Muscle of arm (tissue), 12 donors: Measurements from ENCODE around the gene TM9SF4. TPM values are rescaled to one million over a fixed set of nuclear protein-coding genes. Genes with fewer than 3 reads are reported as not detected.
A peak's percentile ranks its signal among the peaks of the same experiment; 100 is the strongest.
"Not testable (repeated sequence)": the region's sequence is repeated elsewhere in the genome, so short reads cannot be mapped to it uniquely, and the experiment has no call there.

Experiments used
- DNase-seq: peaks from one replicate; pipeline ENCODE4 v3.0.0-alpha.2; 2013
- polyA plus RNA-seq, 12 donors: library from polyadenylated mRNA; unstranded; fragments of 120-200 nt; gene quantifications; one replicate each; pipeline ENCODE4 v1.2.1, GENCODE V29; 2013; ENCODE audit not compliant: insufficient read length in 12 of 12

TM9SF4 gene
- polyA plus RNA-seq, 12 donors, result 37.7 to 58.7 (median 44.8) TPM; not detected in 1

DNA sequence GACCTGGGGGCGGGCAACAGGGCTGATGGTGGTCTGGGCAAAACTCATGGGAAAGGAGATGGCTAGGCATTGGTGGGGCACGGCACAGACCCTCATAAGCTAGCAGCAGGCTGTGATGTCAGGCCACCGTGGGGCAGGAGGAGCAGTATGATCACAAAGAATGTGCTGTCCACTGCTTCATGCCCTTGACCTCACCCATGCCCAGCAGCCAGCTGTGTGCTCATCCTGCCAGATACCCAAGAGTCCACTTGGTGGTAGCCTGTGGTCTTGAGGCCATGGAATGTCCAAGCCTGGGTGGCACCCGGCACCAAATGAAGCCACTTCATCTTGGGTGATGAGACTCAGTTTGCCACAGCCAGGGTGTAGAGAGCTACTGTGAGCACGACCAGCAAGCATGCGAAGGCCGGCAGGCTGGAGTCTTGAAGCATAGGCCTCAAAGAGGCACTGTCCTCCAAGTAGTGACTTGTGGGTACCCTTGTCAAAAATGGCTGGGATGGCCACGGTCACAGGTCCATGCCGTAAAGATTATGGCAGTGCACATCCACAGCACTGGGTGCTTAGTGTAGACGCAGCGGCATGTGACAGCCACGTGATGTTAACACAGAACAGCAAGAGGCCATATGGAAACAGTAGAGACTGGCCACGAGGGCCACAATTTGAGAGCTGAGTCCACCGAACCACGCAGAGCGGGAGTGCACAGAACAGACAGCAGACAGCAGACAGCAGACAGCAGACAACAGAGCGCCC is 79.0 kb downstream of the TM9SF4 start:
- DNase-seq, result no peak

DNA sequence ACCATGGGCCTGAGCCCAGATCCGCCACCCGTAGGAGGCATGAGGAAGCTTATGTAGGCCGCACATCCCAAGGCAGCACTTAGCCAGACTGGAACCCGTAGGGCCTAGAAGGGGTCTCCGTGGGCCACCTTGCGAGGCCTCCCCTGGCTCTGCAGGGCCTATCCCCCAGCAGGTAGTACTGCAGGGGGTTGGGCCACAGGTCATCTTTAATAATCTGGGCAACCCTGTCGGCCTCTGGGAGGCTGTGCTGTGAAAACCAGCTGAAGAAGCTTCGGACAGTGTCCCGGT is 79.6 kb downstream of the TM9SF4 start:
- DNase-seq, result no peak

DNA sequence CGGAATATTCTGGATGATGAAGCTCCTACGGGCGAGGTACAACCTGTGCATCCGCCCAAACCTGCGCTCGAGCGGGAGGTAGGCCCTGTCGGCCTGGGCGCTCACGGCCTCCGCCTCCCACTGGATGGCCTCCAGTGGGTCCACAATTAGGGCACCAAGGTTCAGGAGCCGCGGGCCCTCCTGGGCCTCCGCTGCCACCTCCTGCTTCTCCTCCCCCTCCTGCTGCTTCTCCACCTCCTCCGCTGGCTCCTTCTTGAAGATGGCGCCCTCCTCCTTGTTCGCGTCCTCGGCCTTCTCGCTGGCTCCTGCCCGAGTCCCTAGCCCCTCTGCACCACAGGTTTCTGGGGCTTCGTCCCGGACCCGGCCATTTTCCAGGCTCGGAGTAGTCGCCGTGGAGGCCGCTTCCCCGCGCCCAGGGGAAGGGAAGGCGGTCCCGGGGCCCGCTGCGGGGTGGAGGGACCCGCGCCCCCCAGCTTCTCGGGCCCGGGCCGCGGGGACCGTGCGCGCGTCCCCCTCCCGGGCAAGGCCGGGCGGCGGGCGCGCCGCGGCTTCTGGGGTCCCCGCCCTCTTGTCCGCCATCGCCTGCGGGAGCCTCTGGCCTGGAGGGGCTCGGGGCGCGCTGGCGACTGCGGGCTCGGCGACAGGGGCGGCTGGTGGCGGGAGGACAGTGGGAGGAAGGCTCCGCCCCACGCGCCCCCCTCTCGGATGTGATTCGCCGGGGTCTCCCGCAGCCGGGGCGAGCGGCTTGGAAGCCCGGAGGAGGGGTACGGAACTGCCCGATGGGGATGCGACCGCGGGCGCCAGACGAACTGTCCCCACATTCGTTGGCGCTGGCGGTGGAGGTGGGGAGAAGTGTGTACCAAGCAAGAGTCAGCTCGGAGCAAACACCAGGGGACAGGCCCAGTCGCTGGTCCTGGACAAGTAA is 80.4 kb downstream of the TM9SF4 start:
- peak; percentile 41 for DNase-seq

DNA sequence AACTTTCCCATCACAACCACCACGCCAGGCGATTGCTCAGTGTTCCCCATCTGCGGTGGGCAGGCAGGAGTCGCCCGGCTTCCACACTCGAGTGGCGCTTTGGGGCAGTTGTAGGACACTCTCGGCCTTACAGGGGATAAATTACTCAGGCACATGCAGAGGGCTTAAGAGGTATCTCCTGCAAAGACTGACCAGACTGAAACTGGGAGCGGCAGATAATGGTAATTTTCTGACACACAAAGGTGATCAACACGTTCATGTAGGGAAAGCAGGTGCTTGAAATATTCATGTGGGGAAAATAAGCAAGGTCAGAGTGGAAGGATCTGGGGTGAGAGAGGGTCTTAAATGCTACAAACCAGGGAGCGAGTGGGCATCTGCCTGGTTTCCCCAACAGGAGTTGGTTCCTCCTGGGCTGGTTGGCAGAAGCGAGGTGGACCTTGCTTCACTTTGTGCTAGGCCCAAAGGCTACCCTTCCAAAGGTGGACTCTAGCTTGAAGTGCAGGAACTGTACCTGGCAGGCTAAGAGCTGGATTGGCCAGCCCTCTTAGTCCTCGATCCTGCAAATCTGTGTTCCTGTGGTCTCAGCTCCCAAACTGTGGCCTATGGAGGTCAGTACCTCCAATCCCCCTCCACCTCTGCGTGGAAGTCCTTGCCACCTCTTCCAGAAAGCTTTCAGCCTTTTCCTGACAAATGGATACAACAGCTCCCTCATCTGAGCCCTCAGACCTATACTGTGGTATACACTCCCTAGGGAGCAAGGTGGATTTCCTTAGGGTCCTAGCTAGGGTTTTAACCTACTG is 81.3 kb downstream of the TM9SF4 start:
- DNase-seq, result no peak

DNA sequence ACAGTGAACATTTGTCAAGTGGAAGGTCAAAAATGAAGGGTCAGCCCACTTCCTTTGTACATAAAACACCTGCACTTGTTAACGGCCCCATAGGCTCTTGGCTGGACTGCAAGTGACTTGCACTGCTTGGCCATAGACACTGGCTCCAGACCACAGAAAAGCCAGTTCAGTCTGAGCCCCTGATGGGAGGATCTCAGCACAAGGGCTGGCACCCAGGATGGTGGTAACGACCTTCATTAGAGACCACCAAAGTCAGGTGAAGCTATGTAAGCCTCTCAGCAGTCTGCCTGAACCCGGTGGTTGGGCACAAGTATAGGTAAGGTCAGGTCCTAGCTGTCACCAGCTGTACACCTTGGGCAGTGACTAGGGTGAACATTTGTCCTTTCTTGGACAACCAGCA is 81.9 kb downstream of the TM9SF4 start:
- no peak for DNase-seq

DNA sequence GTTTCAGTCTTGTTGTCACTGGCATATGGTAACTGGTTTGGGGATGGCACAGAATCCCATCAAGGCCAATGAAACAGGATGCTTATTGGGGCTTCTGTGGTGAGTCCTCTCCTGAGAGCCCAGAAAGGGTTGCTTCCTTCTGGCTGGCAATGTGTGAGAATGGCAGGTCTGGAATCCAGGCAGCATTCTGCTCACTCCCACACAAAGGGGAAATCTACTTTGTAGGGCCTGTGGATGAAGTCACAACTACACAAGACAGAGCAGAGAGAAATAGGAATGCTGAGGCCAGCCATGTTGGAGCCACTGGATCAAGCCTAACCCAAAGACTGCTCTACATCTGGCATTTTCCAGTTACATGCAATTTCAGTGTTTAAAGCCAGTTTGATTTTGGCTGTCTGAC is 82.4 kb downstream of the TM9SF4 start:
- no peak for DNase-seq

DNA sequence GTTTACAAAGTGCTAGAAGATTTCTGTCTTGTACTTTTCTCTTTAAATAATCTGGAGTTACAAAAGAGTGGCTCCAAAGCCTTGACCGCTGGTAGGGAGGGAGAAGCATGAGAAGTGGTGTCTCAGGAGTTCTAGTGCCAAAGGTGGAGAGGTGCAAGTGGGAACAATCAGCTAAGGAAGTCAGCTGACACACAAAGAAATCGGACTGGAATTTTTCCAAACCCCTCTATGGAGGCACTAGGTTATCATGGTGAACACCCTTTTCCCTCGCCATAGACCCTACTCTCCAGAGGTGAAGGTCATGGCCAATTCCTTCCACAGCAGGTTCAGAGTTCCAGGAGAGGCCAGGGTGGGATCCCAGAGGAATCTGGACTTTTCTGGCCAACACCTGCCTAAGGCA is 83.2 kb downstream of the TM9SF4 start:
- DNase-seq, result no peak

DNA sequence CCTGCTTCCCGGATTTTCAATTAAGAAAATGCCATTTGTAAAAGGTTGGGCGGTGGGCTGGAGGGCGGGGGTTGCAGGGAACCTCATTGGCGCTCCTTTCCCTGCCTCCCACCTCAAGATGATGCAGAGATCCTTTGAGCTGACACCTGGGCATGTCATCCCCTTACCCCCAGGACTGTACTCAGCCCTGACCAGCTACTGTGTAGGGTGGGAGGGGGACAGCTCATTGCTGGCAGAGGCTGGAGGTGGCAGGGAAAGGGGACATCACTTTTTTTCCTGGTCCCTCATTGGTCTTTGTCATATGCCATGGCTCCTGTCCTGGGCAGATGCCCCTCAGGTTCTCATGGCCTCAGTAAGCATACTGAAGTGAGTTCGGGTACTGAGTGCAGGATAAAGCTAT is 83.8 kb downstream of the TM9SF4 start:
- not testable (repeated sequence) for DNase-seq

DNA sequence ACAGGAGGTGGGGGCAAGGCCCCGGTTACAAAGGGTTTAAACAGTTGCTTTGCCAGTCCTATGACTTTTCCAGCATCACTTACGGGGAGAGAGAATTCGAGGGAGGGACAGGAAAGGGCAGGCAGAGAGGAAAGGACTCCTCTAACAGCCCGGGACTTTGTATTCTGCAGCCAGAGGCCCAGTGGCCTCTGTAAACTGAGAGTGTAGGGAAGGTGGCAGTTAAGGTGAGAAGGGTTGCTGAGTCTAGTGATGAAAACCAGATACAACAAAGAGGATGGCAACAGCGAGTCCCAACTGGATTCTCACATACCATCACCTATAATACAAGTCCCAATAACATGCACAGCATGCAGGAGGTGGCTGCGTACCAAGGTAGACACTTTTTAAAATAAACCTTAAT is 84.5 kb downstream of the TM9SF4 start:
- no peak for DNase-seq

DNA sequence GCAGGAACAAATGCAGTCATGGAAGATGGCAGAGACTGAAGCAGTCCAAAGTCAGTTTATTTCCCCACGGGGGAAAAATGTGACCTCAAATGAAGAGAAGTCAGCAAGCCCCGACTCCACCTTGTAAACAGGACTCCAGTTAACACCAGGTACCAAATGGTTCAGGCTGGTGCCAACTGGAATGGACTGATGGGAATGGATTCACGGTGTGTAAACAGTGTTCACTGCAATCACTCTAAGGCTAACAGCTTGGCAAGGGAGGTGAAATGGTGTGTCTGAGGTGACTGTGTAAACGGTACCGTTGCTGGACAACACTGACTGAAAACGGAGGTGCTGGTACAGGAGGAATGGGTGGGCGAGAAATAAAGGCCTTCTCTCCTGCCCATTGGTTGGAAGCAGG is 86.1 kb downstream of the TM9SF4 start:
- DNase-seq, result no peak

DNA sequence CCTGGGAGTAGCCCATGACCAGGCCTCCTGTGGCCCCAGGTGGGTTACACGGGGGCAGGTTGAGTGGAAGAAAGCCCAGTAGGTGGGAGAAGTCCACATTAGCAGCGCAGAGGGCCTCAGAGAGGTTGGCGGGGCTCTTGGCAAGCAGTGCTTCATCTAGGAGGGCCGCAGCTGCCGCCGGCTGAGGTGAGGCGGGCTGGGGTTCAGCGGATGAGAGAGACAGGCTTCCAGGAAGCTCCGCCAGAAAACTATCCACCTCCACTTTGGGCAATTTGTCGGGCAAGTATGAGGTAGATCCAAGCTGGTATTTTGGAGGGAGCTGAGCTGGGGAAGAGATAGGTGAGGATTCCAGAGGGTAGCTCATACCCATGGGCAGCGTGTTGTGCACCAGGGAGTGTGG is 87.1 kb downstream of the TM9SF4 start:
- not testable (repeated sequence) for DNase-seq

DNA sequence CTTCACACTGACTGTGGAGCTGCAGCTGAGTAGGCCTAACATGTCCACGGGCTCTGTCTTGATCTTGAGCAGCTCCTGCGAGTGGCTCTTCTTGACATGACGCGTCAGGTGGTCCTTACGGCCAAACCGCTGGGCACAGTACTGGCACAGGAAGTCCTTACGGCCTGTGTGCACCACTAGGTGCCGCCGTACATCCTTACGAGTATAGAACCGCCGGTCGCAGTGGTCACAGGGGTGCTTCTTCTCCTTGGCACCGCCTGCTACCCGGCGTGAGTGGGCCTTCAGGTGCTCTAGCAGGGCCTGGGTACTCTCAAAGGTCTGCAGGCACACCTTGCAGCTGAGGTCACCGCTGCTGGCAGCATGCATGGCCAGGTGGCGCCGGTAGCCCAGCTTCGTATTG is 87.6 kb downstream of the TM9SF4 start:
- DNase-seq, result not testable (repeated sequence)

DNA sequence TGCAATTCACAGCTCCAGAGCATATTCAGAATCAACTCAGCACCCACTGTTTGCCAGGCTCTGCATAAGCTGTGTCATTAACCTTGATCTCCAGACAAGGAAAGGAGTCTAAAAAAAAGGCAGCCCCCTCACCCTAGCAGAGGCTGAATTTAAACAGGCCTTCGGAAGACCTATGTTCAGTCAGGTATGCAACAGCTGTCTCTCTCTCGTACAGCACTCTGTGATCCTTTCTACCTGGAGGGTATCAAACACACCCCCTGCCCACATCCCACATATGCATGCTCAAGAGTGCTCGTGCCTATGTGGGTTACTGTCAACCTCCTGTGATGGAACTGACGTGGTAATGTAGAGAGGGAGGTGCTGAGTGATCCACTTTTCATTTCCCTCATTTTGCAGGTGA is 89.5 kb downstream of the TM9SF4 start:
- DNase-seq, result no peak

DNA sequence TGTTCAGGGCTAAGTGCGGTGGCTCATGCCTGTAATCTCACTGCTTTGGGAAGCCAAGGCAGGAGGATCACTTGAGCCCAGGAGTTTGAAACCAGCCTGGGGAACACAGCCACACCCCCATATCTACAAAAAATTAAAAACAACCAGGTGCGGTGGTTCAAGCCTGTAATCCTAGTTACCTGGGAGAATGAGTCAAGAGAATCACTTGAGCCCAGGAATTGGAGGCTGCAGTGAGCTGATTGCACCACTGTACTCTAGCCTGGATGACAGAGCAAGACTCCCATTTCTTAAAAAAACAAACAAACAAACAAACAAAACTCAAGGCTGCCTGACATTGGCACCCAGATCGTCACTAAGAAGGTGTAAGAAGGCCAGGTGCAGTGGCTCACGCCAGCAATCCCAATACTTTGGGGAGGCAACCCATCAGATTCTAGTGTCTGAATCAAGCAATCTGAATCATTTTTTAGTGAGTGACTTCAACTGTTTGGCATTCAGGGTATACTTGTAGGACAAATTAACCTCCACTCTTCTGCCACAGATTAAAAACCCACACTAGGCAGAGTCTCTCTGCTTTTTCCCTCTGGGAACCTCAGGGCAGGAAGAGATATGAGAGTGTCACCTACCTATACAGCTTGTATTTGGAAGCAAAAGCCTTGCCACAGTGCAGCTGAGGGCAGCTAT is 91.9 kb downstream of the TM9SF4 start:
- DNase-seq, result no peak

DNA sequence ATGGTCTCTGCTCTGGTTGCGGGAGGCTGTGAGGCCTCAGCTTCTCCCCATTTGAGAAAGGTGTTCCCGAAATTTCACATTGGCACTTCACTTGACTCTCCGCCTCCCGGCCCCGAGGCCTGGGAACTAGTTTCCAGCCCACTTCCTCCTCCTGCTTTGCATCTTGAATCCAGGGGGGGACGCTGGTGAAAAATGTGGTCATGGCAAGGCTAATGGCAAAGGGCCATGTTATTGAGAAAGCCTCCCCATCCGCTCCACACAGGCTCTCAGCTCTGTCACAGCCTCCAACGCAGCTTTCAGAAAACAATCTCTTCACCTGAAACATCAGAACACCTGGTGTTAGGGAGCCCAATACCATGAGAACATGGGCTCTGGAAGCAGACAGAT is 92.5 kb downstream of the TM9SF4 start:
- DNase-seq, result no peak

DNA sequence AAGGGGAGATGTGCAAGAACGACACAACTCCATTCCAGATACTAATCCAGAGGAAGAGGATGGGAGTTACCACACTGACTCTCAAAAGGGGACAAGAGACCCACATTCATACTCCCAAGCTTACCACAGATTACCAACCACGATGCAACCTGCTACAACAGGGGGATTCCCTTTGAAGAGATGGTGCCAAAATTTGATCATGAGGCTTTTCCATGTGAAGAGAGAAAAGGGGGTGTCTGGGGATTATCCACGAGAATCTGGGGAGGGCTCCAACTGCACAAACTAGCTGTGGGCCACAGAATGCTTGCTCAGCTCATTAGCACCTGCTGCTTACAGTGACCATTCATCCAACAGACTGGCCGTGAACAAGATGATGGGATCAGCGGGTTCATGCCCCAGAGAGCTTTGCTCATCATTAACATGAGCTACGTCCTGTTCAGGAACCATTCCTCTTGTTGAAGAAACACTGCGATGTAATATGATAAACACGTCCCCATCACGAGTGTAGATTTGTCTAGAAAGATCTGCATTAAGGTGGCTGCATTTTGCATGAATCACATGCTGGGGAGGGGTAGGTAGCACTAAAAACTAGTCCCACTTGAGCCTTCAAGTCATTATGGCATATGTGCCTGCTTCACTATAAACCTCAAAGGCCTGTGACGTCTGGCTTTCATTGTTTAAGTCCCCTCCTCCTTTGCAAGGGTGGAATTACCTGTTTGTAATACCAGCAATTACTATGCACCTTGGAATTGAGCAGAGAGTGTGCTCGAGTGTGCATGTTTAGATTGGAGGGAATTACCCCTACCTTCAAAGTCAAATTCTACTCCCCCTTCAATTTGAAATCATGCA is 94.1 kb downstream of the TM9SF4 start:
- no peak for DNase-seq

DNA sequence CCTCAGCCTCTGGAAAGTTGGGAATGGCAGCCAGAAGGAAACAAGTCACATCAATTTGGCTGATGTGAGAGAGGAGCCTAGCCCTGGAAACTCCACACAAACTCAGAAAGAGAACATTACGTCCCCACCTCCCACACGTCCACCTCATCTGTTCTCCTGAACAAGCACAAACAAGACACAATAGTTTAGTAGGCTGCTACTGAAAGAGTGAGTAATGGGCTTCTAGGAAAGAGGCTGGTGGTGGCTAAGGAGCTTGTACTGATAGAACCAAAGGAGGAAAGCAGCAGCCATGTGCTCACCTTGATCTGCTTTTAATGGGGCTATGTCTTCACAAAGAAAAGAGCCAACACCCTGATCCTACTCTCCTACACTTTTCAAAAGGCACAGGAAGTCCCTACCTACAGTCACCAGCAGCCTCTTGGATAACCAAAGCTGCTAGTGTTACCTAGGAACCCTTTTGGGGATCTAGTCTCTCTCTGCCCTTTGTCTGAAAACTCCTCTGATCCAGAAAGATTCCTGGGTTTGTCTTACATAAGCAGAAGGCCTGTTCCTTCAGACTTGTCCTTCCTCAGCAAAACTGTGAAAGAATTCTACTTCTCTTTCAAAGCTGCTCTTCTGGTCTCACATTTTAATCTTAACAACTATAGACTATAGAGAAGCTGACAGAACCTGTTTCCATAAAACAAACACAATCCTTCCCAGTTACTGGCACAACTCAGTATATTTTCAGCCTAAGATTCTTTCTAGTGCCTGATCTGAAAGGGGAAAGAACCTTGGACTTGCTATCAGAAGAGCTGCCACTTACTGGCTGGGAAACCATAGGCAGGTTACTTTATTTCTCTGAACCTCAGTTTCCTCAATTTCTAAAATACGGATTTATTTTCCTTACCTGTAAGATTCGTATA is 94.9 kb downstream of the TM9SF4 start:
- DNase-seq, result no peak

DNA sequence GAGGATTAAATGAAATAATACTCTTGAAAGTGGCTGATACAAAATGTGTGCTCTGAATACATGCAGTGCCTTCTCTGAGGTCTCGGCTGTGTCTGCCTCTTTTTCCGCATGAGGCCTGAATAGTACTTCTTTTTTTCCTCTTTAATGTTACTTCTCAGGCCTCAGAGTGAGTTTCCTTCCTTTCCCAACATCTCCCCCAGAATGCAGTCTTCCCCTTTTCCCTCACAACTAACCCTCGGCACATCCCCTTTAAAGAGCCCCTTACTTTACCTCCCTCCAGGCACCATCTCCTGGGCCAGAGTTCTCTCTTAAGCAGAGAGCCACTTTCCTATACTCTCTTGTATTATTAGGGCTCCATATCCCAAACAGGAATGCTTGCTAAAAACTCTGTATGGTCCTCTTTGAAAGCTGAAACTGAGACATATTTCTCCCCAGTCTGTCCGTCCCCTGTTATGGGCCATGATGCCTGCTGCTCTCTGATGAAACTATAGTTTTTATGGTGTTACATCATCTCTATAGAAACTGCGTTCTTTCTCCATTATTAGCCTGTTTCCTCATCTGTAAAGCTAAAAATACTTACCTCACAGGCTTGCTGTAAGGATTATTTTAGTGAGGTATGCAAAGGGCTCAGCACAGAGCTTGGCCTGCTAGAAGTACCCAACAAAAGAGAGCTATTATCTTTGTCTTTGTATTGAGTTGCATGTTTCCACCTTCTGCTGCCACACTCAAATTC is 95.8 kb downstream of the TM9SF4 start:
- DNase-seq, result no peak
